Activated naive CD4-positive, alpha-beta T cell treated with anti-CD3 and anti-CD28 coated beads for 36 hours (primary cell): ENCODE measurements around the gene PFDN2. TPM values are rescaled to one million over a fixed set of nuclear protein-coding genes. Genes with fewer than 3 reads are reported as not detected.

Experiments used
- CTCF ChIA-PET: fragments of 350-600 bp; sonication (Branson Sonifier 250); formaldehyde crosslinking; loops from one replicate; lab custom pipeline; 2021; ENCODE audit warnings: antibody characterized with exemption; lab: Charles Lee
- DNase-seq: peaks from one replicate; pipeline ENCODE4 v3.0.0-alpha.2; 2020
- H3K27ac Mint-ChIP-seq: one replicate; pipeline ENCODE4 v1.8.0; 2021; ENCODE audit warnings: mild to moderate bottlenecking, mixed read lengths
- H3K27me3 Mint-ChIP-seq: one replicate; pipeline ENCODE4 v1.8.0; 2021; ENCODE audit warnings: low read depth, mixed read lengths
- H3K36me3 Mint-ChIP-seq: one replicate; pipeline ENCODE4 v1.8.0; 2021; ENCODE audit warnings: low read depth, mixed read lengths
- H3K4me1 Mint-ChIP-seq: one replicate; pipeline ENCODE4 v1.8.0; 2021; ENCODE audit warnings: low read depth, mixed read lengths
- H3K4me3 Mint-ChIP-seq: one replicate; pipeline ENCODE4 v1.8.0; 2021; ENCODE audit warnings: mild to moderate bottlenecking, moderate library complexity, mixed read lengths
- H3K9me3 Mint-ChIP-seq: one replicate; pipeline ENCODE4 v1.8.0; 2021; ENCODE audit warnings: mixed read lengths
- intact Hi-C: fragments of 100-400 bp; cut with micrococcal nuclease; formaldehyde crosslinking; loops from one replicate; pipeline ENCODE4 v1.15.1; 2023
- total RNA-seq, 2 experiments: library from RNA; stranded (reverse); gene quantifications; one replicate each; pipeline ENCODE4 v1.2.3, GENCODE V29; 2021

The PFDN2 gene
- total RNA-seq, 2 experiments from 2014 or later: 179 to 183 TPM

- H3K27ac Mint-ChIP-seq: no peak overlapping the region
- no peaks in the 10 kb centered on the region for H3K9me3 Mint-ChIP-seq
- H3K36me3 Mint-ChIP-seq: peaks cover 7% of the 10 kb centered on the region
- no peak overlapping the region for H3K4me3 Mint-ChIP-seq
- CTCF ChIA-PET: interaction anchor here (1.0 to 10.0 kb wide), 13 partner anchors 11 to 107 kb away, joined by 3 to 221 read pairs (median 8); partner anchors contain the start of genes ARHGAP30, TSTD1 and USF1
- intact Hi-C loops: loop anchor here (2.0 to 5.0 kb wide), 3 partner anchors 34 to 369 kb away; no protein-coding TSS in a partner anchor
- H3K4me1 Mint-ChIP-seq: peaks cover 60% of the 10 kb centered on the region
- H3K27me3 Mint-ChIP-seq: no peaks in the 10 kb centered on the region
- no peak for DNase-seq
Measured at GRCh38 chr1:161096015-161096414, 21.8 kb downstream of the PFDN2 start.

GRCh38 chr1:161095230-161095629 is 22.6 kb downstream of the PFDN2 start:
- CTCF ChIA-PET: interaction anchor here (0.7 to 10.0 kb wide), 8 partner anchors 24 to 107 kb away, joined by 3 to 221 read pairs (median 8); partner anchors contain the start of genes ARHGAP30, TSTD1 and USF1
- H3K4me3 Mint-ChIP-seq: no peak overlapping the region
- no peak for DNase-seq
- peaks cover 7% of the 10 kb centered on the region for H3K36me3 Mint-ChIP-seq
- H3K27me3 Mint-ChIP-seq: no peaks in the 10 kb centered on the region
- H3K27ac Mint-ChIP-seq: no peak overlapping the region
- intact Hi-C loops: loop anchor here (5.0 kb wide), 2 partner anchors 33 to 368 kb away; no protein-coding TSS in a partner anchor
- H3K9me3 Mint-ChIP-seq: no peaks in the 10 kb centered on the region
- peaks cover 68% of the 10 kb centered on the region for H3K4me1 Mint-ChIP-seq

GRCh38 chr1:161094481-161094880 is 23.4 kb downstream of the PFDN2 start:
- Mint-ChIP-seq H3K4me3 (no peak overlapping the region), H3K4me1 (peaks cover 70% of the 10 kb centered on the region), H3K36me3 (no peaks in the 10 kb centered on the region), H3K27ac (no peak overlapping the region), H3K27me3 (no peaks in the 10 kb centered on the region), H3K9me3 (no peaks in the 10 kb centered on the region)
- CTCF ChIA-PET: interaction anchor here (0.7 to 10.0 kb wide), 6 partner anchors 23 to 99 kb away, joined by 4 to 221 read pairs (median 55); partner anchors contain the start of genes ARHGAP30, TSTD1 and USF1
- intact Hi-C loops: no loop called here
- no peak for DNase-seq

GRCh38 chr1:161092621-161093028 is 25.2 kb downstream of the PFDN2 start:
- intact Hi-C loops: loop anchor here (1.0 to 2.0 kb wide), 4 partner anchors 22 to 296 kb away; partner anchors contain the start of gene LY9
- no peaks in the 10 kb centered on the region for H3K36me3 Mint-ChIP-seq
- H3K27ac Mint-ChIP-seq: no peak overlapping the region
- peak; percentile 80 for DNase-seq
- CTCF ChIA-PET: interaction anchor here (0.6 to 10.0 kb wide), 9 partner anchors 22 to 257 kb away, joined by 3 to 221 read pairs (median 5); partner anchors contain the start of genes ARHGAP30, TSTD1 and USF1
- no peaks in the 10 kb centered on the region for H3K9me3 Mint-ChIP-seq
- no peaks in the 10 kb centered on the region for H3K27me3 Mint-ChIP-seq
- H3K4me1 Mint-ChIP-seq: peaks cover 61% of the 10 kb centered on the region
- no peak overlapping the region for H3K4me3 Mint-ChIP-seq

GRCh38 chr1:161091796-161092507 is 25.9 kb downstream of the PFDN2 start:
- Mint-ChIP-seq H3K4me1 (peaks cover 54% of the 10 kb centered on the region), H3K27me3 (no peaks in the 10 kb centered on the region), H3K27ac (no peak overlapping the region), H3K9me3 (no peaks in the 10 kb centered on the region), H3K36me3 (no peaks in the 10 kb centered on the region), H3K4me3 (no peak overlapping the region)
- intact Hi-C loops: loop anchor here (1.0 to 2.0 kb wide), 4 partner anchors 22 to 295 kb away; partner anchors contain the start of gene LY9
- CTCF ChIA-PET: interaction anchor here (0.6 to 10.0 kb wide), 5 partner anchors 21 to 140 kb away, joined by 3 to 221 read pairs (median 5); partner anchors contain the start of gene ARHGAP30
- DNase-seq: no peak

- no peak for DNase-seq
- H3K4me3 Mint-ChIP-seq: no peak overlapping the region
- no peaks in the 10 kb centered on the region for H3K9me3 Mint-ChIP-seq
- no peaks in the 10 kb centered on the region for H3K36me3 Mint-ChIP-seq
- no peak overlapping the region for H3K27ac Mint-ChIP-seq
- intact Hi-C loops: no loop called here
- peaks cover 46% of the 10 kb centered on the region for H3K4me1 Mint-ChIP-seq
- CTCF ChIA-PET: interaction anchor here (0.6 to 1.5 kb wide), 2 partner anchors 19 to 351 kb away, joined by 3 read pairs; no protein-coding TSS in a partner anchor
- no peaks in the 10 kb centered on the region for H3K27me3 Mint-ChIP-seq
Measured at GRCh38 chr1:161091093-161091492, 26.7 kb downstream of the PFDN2 start.

- no peaks in the 10 kb centered on the region for H3K36me3 Mint-ChIP-seq
- CTCF ChIA-PET: interaction anchor here (0.6 to 1.5 kb wide), 2 partner anchors 18 to 350 kb away, joined by 3 read pairs; no protein-coding TSS in a partner anchor
- no peak for DNase-seq
- H3K4me3 Mint-ChIP-seq: no peak overlapping the region
- H3K4me1 Mint-ChIP-seq: peaks cover 45% of the 10 kb centered on the region
- H3K27ac Mint-ChIP-seq: no peak overlapping the region
- intact Hi-C loops: no loop called here
- H3K9me3 Mint-ChIP-seq: no peaks in the 10 kb centered on the region
- no peaks in the 10 kb centered on the region for H3K27me3 Mint-ChIP-seq
Measured at GRCh38 chr1:161090617-161091016, 27.2 kb downstream of the PFDN2 start.

GRCh38 chr1:161089938-161090337 is 27.9 kb downstream of the PFDN2 start:
- no peak overlapping the region for H3K27ac Mint-ChIP-seq
- H3K9me3 Mint-ChIP-seq: no peaks in the 10 kb centered on the region
- H3K36me3 Mint-ChIP-seq: no peaks in the 10 kb centered on the region
- peaks cover 40% of the 10 kb centered on the region for H3K4me1 Mint-ChIP-seq
- intact Hi-C loops: no loop called here
- H3K4me3 Mint-ChIP-seq: no peak overlapping the region
- CTCF ChIA-PET: interaction anchor here (1.5 kb wide), 1 partner anchor 18 kb away, joined by 3 read pairs; no protein-coding TSS in a partner anchor
- no peak for DNase-seq
- H3K27me3 Mint-ChIP-seq: no peaks in the 10 kb centered on the region

GRCh38 chr1:161089251-161089924 is 28.4 kb downstream of the PFDN2 start, which contains the start of gene NECTIN4:
NECTIN4 (minus strand) TSS chr1:161089558; CDS start chr1:161089296, 262 bp downstream.
- DNase-seq: no peak
- Mint-ChIP-seq H3K27ac (no peak within 1 kb of the TSS), H3K4me1 (peaks cover 37% of the 10 kb centered on the region), H3K36me3 (no peaks in the 10 kb centered on the region), H3K9me3 (no peaks in the 10 kb centered on the region), H3K4me3 (no peak within 1 kb of the TSS), H3K27me3 (no peaks in the 10 kb centered on the region)
- CTCF ChIA-PET: interaction anchor here (1.3 to 2.6 kb wide), 3 partner anchors 9 to 17 kb away, joined by 3 to 7 read pairs (median 3); partner anchors contain the start of gene KLHDC9
- intact Hi-C loops: no loop called here

GRCh38 chr1:161088587-161089110 is 29.2 kb downstream of the PFDN2 start:
- Mint-ChIP-seq H3K36me3 (no peaks in the 10 kb centered on the region), H3K4me3 (no peak overlapping the region), H3K27ac (no peak overlapping the region), H3K27me3 (no peaks in the 10 kb centered on the region), H3K9me3 (no peaks in the 10 kb centered on the region), H3K4me1 (peaks cover 35% of the 10 kb centered on the region)
- CTCF ChIA-PET: interaction anchor here (0.7 to 2.6 kb wide), 4 partner anchors 10 to 77 kb away, joined by 3 to 7 read pairs (median 3); partner anchors contain the start of gene KLHDC9
- no peak for DNase-seq
- intact Hi-C loops: no loop called here

GRCh38 chr1:161086457-161086856 is 31.4 kb downstream of the PFDN2 start:
- peaks cover 15% of the 10 kb centered on the region for H3K4me1 Mint-ChIP-seq
- CTCF ChIA-PET: interaction anchor here (0.8 to 2.0 kb wide), 3 partner anchors 15 to 24 kb away, joined by 3 to 11 read pairs (median 4); no protein-coding TSS in a partner anchor
- intact Hi-C loops: no loop called here
- no peak for DNase-seq
- no peaks in the 10 kb centered on the region for H3K27me3 Mint-ChIP-seq
- no peaks in the 10 kb centered on the region for H3K36me3 Mint-ChIP-seq
- H3K4me3 Mint-ChIP-seq: no peak overlapping the region
- no peak overlapping the region for H3K27ac Mint-ChIP-seq
- no peaks in the 10 kb centered on the region for H3K9me3 Mint-ChIP-seq
